Activated T-cell treated with anti-CD3 and anti-CD28 coated beads for 1 hour (primary cell): ENCODE data around the gene THAP6.
"Not testable (repeated sequence)": the region's sequence is repeated elsewhere in the genome, so short reads cannot be mapped to it uniquely, and the experiment has no call there.

Experiments
- DNase-seq: peaks from one replicate; pipeline ENCODE4 v3.0.0-alpha.2; 2020; ENCODE audit warnings: low read depth

Gene THAP6

GRCh38 chr4:75514131-75514948 is at the start of gene THAP6, which contains the start of gene RCHY1:
Gene THAP6, plus strand, starts transcription at chr4:75514473. Its CDS starts 980 bp downstream, at chr4:75515453.
Gene RCHY1, minus strand, starts transcription at chr4:75514403. Its CDS starts 117 bp downstream, at chr4:75514286.
- peak; percentile 82 for DNase-seq

GRCh38 chr4:75469896-75470295 is 44.4 kb upstream of the THAP6 start:
- no peak for DNase-seq

GRCh38 chr4:75470738-75471137 is 43.5 kb upstream of the THAP6 start:
- DNase-seq: no peak

DNA sequence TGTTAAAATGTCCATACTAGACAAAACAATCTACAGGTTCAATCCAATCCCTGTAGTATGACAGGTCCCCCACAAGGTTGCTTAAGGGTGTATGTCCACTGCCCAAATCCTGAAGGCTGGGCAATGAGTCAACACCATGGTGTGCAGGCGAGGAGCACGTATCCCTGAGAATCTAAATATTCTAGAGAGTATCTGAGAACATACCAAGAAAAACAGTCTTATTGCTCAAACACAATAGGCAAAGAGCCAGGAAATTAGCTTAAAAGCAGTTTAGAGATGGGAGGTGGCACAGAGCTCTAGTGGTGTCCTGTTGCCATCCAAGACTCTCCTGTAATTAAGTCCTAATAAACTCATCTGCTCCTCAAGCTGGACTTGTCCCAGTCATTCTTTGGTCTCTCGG is 37.1 kb upstream of the THAP6 start:
- DNase-seq: no peak

DNA sequence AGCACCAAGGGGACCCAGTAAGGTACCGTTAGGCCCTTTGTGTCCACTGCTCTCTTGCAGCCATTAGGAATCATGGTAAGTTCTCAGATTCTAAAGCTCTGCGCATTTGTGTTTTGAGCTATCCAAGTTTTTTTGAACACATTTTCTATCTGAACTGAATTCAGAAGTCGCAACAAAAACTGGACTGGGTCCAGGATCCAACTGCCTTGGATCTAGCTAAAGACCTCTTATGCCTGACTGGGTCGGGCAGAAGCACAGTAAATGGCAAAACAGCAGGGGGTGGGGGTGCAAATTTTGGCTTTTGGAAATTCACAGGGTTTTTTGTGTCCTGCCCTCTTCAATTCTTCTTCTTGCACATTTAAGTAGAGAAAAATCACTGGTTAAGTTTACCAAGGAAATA is 30.1 kb upstream of the THAP6 start:
- no peak for DNase-seq

DNA sequence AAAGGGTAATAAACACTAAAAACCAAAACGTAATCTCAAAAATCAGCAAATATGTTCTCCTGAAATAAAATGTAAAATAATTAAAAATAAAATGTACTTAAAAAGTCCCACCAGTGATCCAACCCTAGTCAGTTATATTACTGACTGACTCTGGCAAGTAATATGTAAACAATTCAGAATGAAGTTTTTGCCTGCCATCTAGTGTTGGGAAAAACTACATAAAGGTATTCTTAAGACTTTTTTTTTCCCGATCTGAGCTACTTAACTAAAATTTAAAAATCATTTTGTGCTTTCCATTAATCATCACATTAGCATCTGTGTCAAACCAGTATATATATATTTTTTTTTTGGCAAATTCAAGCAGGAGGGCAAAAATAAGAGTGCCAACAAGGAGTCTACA is 24.1 kb upstream of the THAP6 start:
- DNase-seq: no peak

- DNase-seq: no peak
These were observed 19.7 kb upstream of the THAP6 start for GRCh38 chr4:75494563-75494962.

- DNase-seq: no peak
These were observed 18.8 kb upstream of the THAP6 start for GRCh38 chr4:75495476-75495875.

DNA sequence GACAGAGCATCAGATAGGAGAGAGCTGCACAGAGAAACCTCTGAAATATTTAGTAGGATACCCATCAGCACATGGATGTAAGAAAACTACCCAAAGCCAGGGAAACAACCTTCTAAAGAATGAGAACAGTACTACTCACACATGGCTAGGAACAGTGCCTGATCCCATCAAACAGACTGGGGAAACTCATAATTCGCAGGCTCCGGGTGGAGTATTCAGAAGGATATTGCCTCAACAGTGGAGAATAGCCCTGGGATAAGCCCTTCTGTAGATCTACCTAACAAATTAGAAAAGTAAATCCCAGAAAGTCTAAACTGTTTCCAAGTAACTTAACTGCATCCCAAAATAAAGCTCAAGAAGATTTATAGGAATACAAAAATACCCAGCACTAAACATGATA is 17.9 kb upstream of the THAP6 start:
- DNase-seq: no peak

DNA sequence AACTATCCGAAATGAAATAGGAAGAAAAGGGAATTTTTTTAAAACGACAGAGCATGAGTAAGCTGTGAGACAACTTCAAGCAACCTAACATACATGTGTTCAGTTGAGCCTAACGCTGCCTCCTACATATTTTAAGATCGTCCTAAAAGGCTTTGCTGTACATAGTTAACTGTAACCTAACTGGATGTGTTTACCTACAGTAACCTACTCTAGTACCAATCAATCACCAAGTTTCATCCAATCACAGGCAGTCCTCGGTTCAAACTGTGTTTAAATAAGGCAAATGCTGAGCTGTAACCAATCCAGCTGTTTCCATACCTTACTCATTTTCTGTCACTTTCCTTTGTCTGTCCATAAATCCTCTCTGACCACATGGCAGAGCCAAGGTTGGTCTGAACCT is 17.1 kb upstream of the THAP6 start:
- DNase-seq: no peak

DNA sequence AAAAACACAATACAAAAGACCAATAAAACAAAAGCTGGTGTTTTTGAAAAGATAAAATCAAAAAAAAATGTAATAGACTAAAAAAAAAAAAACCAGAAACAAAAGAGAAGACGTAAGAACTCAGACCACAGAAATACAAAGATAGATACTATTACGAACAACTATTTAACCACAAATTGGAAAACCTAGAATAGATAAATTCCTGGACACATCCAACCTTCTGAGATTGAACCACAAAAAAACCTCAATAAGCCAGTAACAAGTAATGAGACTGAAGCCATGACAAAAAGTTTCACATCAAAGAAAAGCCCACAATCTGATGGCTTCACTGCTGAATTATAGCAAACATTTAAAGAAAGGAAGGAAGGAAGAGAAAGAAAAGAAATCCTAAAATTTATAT is 16.2 kb upstream of the THAP6 start:
- DNase-seq: no peak

GRCh38 chr4:75499900-75500299 is 14.4 kb upstream of the THAP6 start:
- DNase-seq: no peak

GRCh38 chr4:75502671-75503070 is 11.6 kb upstream of the THAP6 start:
- DNase-seq: no peak

DNA sequence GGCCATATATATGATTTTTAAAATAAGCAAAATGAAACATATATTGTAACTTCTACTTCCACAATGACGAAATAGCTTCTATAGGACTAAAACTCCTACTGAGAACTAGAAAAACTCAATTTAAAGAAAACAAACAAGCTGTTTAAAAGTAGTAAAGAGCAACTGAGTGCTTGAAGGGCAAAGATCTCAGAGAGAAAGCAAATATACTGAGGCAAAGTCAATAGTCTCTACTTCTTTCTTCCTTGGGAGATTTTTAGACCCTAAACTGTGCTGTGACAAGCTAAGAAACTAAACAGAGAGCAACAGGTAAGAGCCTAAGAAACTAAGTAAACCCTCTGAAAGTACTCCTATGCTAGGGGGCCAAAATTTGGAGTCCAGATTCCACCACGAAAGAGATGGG is 8.6 kb upstream of the THAP6 start:
- no peak for DNase-seq

DNA sequence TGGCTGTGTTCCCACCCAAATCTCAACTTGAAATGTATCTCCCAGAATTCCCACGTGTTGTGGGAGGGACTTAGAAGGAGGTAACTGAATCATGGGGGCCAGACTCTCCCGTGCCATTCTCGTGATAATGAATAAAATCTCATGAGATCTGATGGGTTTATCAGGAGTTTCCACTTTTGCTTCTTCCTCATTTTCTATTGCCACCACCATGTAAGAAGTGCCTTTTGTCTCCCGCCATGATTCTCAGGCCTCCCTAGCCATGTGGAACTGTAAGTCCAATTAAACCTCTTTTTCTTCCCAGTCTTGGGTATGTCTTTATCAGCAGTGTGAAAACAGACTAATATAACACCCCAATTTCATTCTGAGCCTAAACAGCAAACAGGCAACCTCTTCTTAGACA is 4.7 kb upstream of the THAP6 start:
- DNase-seq: not testable (repeated sequence)

DNA sequence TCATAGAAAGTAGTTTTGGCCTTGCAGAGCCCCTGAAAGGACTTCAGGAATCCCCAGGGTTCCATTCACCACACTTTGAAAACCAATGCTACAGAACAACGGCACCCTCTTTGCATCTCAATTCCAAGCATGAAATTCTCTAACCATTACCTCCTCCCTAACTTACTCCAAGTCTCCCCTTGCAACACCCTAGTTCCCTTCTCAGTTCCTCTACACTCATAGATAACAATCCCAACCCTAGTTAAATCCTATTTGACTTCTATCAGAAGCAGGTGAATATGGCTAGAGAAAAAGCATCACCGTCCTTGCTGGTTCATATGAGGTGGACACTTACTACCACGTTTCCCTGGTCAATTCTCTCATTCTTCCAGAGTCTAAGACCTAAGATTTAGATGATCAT is 2.4 kb upstream of the THAP6 start:
- no peak for DNase-seq

DNA sequence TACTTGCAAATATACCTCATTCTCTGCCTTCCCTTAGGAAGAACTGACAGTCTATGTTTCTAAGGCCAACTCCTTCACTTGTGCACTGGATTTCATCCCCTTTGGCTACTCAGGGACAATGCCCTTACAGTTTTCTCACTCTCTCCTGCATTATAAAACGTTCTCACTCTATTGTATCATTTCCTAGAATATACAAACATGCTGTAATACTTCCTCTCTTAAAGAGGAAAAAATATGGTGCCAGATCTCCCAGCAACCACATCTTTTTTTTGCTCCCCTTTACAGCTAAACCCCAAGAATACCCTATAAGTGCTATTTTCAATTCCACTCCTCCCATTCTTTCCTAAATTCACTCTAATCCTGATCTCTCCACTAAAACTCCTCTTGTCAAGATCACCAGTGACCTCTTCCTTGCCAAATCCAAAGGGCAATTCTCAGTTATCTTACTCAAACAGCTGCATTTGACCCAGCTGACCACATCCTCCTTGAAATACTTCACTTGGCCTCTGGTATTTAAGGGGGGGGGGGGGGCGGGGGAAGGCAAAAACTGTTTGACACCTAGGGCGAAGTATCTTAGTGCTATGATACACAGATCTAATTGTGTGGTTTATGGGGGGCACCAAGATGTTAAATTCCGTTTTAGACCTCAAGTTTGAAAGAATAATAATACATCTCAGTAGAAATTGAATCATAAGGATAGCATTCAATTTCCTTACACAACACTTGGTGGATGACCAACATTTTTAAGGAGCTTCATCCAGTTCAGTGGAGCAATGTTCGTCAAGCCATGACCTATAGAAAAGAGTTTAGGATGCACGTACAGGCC is 1.7 kb upstream of the THAP6 start:
- DNase-seq: no peak

DNA sequence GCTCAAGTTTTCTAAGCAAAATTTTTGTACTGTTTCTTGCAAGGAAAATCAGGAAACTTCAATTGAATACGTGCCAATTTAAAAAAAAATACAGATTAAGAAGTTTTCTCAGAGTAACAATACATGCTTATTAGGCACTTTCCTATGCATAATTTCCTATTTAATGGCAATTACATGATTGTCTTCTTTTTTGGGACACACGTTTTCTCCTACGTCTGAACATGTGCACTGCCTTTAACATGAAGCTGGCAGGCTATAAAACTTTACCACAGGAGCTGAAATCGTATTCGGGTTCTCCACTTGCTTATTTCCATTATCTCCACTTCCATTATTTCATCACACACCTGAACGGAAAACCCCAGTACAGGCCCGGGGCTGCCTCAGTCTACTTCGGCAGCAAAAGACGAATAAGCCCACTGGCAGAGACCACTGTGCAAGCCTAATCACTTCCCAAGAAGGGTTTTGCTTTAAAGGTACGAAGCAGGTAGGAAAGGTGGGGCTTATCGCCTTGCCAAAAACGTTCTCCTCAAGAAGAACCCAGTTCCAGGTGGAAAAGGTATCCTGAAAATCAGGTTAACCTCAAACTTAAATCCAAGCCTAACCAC is 645 bp upstream of the THAP6 start:
- DNase-seq: no peak

DNA sequence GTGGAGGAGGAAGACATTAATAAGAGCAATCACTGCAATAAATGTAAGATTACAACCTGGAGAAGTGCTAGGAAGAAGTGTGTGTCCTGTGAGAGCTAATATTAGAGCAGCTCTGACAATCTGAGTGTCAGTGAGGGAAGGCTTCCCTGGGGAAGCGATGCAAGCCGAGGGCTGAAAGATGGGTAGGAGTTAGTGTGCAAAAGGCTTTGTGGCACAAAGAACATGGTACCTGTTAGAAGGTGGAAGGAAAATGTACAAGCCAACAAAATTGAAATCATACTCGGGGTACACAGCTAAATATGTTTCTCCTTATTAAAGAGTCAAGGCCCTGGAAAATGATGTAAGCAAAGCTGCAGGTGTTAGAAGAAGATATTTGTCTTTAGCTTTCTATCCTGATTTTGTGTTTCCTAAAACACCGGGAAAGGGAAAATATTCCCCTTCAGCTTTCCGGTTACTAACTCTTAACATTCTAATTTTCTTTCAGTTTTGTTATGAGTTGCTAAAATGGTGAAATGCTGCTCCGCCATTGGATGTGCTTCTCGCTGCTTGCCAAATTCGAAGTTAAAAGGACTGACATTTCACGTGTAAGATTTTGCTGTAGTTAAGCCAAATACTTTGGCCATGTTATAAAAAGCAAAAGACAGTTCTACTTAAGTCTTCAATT is 808 bp downstream of the THAP6 start:
- no peak for DNase-seq

DNA sequence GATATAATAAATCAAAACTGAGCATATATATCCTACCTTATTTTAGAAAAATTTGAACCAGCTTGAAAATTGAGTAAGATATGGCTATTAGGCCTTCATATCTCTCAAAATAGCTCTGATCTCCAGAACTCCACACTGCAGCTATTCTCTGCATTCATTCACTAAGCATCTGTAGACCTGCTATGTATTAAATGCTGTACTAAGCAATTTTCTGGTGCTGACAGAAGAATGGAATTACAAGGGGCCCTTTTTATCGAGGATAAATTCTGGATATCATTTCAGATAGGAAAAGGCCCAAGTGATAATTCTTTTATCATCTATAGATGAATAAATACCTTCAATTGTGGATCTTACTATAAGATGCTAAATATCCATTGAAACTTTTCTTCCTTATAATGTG is 1.9 kb downstream of the THAP6 start:
- no peak for DNase-seq

- DNase-seq: not testable (repeated sequence)
These were observed 5.2 kb downstream of the THAP6 start for GRCh38 chr4:75519452-75519851.

DNA sequence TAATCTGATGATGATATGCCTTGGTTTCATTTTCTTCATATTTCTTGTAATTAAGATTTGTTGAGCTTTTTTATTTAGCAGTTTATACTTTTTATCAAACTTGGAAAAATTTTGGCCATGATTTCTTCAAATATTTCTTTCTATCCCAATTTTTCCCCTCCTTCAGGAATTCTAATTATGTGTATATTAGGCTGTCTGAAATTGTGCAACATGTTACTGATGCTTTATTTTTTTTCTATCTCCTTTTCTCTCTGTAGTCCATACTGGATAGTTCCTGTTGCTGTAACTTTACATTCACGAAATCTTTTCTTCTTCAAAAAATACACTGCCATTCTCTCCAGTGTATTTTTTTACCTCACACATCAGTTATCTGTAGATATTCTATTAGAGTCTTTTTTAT is 10.8 kb downstream of the THAP6 start:
- DNase-seq: no peak
